ENCODE measurements around the gene ENTREP3.
"Not testable (repeated sequence)": the region's sequence is repeated elsewhere in the genome, so short reads cannot be mapped to it uniquely, and the experiment has no call there.

Gene ENTREP3

DNA sequence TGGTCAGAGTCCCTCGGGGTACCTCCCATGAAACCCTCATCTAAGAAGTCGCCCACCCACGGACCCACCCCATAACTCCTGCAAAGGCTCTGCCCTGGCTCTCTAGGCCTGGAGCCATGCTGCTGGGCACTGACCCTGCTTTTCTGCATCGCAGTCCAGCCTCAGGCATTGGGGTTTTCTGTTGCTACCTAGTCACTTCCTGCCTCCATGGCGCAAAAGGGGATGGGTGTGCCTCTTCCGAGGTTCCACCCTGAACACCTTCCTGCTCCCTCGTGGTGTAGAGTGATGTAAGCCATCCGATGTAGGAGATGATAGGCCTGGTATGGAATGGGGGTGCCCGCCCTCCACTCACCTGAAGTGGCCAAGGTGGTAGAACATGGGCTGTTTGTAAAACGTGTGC lies 40.6 kb downstream of the ENTREP3 start:
- H3K36me3 ChIP-seq (ENCODE audit: control insufficient read depth, insufficient read depth, low read length); H3K27ac ChIP-seq (ENCODE audit: insufficient read depth, low read length, poor library complexity, severe bottlenecking); DNase-seq; H3K9me3 ChIP-seq (ENCODE audit: control insufficient read depth, low read length); H3K27me3 ChIP-seq (replicated peaks; ENCODE audit: control insufficient read depth, insufficient read depth, low read length, poor library complexity, severe bottlenecking); H3K4me1 ChIP-seq (ENCODE audit: control insufficient read depth, insufficient read depth, low read length, poor library complexity, severe bottlenecking); H3K4me3 ChIP-seq (ENCODE audit: insufficient read depth, low read depth, low read length, poor library complexity, severe bottlenecking): not testable (repeated sequence)

GRCh38 chr1:155212051-155212440 lies 43.2 kb downstream of the ENTREP3 start:
- not testable (repeated sequence) for DNase-seq; H3K9me3 ChIP-seq (ENCODE audit: control insufficient read depth, low read length)

DNA sequence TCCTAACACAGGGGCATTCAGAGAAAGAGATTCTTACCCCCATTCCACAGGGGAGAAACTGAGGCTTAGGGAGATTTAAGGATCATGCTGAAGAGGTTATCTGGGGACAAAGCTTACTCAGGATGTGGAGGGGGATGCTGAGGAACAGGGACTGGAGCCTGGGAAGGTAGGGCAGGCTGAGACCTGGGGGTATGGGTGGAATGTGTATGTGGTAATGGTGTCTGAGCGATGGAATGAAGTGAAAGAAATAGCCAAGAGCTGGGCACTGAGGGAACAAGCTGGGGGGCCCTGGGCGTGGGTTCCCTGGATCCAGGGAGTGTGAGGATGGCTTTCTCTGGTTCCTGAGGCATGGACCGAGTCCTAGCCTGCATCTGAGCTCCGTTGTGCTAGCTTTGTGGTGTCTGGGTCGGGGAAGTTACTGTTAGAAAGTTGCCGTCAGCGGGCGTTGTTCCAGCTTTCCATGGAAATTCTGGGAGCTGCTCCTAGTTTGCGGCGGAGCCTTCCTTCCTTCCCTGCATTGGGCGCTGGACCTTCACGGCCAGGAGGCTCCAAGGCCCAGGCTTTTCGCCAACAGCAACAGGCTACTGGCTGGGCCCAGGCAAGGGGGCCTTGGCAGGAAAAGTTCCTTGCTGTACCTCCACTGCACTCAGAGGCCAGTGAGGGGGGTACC lies 43.8 kb downstream of the ENTREP3 start:
- not testable (repeated sequence) for H3K36me3 ChIP-seq (ENCODE audit: control insufficient read depth, insufficient read depth, low read length); DNase-seq; H3K9me3 ChIP-seq (ENCODE audit: control insufficient read depth, low read length); H3K4me3 ChIP-seq (ENCODE audit: insufficient read depth, low read depth, low read length, poor library complexity, severe bottlenecking); H3K27me3 ChIP-seq (replicated peaks; ENCODE audit: control insufficient read depth, insufficient read depth, low read length, poor library complexity, severe bottlenecking); H3K27ac ChIP-seq (ENCODE audit: insufficient read depth, low read length, poor library complexity, severe bottlenecking)
- peaks cover 26% of the 10 kb centered on the region for H3K4me1 ChIP-seq (ENCODE audit: control insufficient read depth, insufficient read depth, low read length, poor library complexity, severe bottlenecking)

More at GRCh38 chr1:155212051-155212440, 43.2 kb downstream of the ENTREP3 start:
- peaks cover 22% of the 10 kb centered on the region for H3K4me1 ChIP-seq (ENCODE audit: control insufficient read depth, insufficient read depth, low read length, poor library complexity, severe bottlenecking)
- not testable (repeated sequence) for H3K27ac ChIP-seq (ENCODE audit: insufficient read depth, low read length, poor library complexity, severe bottlenecking); H3K4me3 ChIP-seq (ENCODE audit: insufficient read depth, low read depth, low read length, poor library complexity, severe bottlenecking); H3K36me3 ChIP-seq (ENCODE audit: control insufficient read depth, insufficient read depth, low read length); H3K27me3 ChIP-seq (replicated peaks; ENCODE audit: control insufficient read depth, insufficient read depth, low read length, poor library complexity, severe bottlenecking)

DNA sequence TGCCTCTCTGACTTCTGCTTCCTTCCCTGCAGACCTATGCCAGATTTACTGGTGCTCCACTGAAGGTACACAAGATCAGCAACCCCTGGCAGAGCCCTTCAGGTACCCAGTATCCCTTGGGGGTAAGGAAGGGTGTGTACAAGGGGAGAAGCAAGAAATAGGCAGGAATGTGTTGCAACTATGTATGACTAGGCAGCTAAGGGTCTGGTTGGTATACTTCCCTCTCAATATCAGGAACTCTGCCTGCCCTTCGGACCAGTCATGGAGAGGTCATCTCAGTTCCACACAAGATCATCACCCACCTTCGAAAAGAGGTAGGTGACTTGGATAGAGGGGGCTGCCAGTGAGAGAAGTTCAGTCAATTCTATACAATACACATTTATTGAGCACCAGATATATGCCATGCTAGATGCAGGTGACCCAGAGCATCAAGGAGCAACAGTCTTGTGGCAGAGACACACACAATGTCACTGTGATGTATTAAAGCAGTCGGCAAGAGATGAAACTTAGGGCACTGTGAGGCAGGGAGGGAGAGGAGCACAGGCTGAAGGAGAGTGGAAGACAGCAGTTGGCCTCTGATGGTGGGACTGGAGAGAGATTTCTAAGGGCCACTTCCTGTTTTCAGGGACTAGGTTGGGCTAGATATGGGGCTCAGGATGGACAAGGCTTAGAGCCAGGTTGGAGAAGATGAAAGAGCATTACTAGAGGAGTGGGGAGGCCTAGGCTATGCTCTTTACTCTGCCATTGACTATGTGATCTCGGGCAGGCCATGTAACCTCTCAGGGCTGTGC lies 44.8 kb downstream of the ENTREP3 start:
- H3K4me3 ChIP-seq (ENCODE audit: insufficient read depth, low read depth, low read length, poor library complexity, severe bottlenecking) = no peak overlapping the region
- H3K27ac ChIP-seq (ENCODE audit: insufficient read depth, low read length, poor library complexity, severe bottlenecking) = no peak overlapping the region
- DNase-seq = no peak

DNA sequence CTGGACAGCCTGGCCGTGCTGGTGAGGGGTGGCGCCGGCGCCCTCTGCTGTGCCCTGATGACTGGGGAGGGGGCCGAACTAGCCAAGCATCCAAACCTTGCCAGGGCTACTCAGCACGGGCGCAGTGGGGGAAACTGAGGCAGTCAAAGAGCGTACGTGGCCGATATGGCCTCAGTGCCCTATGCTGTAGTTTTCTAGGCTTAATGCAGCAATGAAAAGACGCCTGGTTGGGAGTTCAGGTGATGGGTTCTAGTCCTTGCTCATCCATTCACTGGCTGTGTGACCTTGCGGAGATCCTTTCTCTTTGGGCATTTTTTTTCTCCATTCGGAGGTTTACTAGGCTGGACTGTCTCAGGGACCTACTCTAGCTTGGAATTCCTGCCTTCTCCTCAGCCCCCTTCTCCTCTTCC lies 46.0 kb downstream of the ENTREP3 start:
- peaks cover 26% of the 10 kb centered on the region for H3K4me1 ChIP-seq (ENCODE audit: control insufficient read depth, insufficient read depth, low read length, poor library complexity, severe bottlenecking)
- no peaks in the 10 kb centered on the region for H3K9me3 ChIP-seq (ENCODE audit: control insufficient read depth, low read length)
- no peaks in the 10 kb centered on the region for H3K27me3 ChIP-seq (replicated peaks; ENCODE audit: control insufficient read depth, insufficient read depth, low read length, poor library complexity, severe bottlenecking)
- H3K27ac ChIP-seq (ENCODE audit: insufficient read depth, low read length, poor library complexity, severe bottlenecking) = peak overlapping the region; percentile 100
- no peak for DNase-seq
- peak overlapping the region; percentile 97 for H3K4me3 ChIP-seq (ENCODE audit: insufficient read depth, low read depth, low read length, poor library complexity, severe bottlenecking)
- H3K36me3 ChIP-seq (ENCODE audit: control insufficient read depth, insufficient read depth, low read length) = no peaks in the 10 kb centered on the region

More for the DNA sequence above, 44.8 kb downstream of the ENTREP3 start:
- H3K4me1 ChIP-seq (ENCODE audit: control insufficient read depth, insufficient read depth, low read length, poor library complexity, severe bottlenecking) = peaks cover 26% of the 10 kb centered on the region
- no peaks in the 10 kb centered on the region for H3K27me3 ChIP-seq (replicated peaks; ENCODE audit: control insufficient read depth, insufficient read depth, low read length, poor library complexity, severe bottlenecking)
- no peaks in the 10 kb centered on the region for H3K36me3 ChIP-seq (ENCODE audit: control insufficient read depth, insufficient read depth, low read length)
- H3K9me3 ChIP-seq (ENCODE audit: control insufficient read depth, low read length) = no peaks in the 10 kb centered on the region

DNA sequence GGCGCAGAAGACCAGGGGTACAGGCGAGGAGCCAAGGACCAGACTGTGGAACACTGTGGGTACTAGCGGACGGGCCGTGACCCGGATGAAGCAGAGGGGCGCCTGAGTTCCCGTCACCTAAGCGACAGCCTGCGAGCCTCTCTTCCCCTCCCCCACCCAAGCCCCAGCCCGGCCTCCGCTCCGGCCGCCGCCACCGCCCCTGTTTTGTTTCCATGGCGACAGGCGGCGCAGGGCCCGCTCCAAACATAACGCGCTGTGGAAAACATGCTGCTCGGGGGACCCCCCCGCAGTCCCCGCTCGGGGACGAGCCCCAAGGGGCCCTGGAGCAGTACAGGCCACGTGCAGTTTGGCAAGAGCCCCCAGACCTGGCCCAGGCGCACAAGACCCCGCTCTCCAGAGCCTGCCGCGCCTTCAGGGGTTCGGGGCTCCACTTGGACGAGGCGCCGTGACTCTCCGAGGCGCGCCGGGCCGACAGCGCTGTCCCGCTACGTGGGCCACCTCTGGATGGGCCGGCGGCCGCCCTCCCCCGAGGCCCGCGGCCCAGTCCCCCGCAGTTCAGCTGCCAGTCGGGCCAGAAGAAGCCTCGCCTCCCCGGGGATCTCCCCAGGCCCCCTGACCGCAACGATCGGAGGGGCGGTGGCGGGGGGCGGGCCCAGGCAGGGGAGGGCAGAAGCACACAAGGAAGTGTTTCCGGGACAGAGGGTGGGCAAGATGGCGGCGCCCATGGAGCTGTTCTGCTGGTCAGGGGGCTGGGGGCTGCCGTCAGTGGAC lies 46.6 kb downstream of the ENTREP3 start, which contains the start of gene MTX1:
MTX1 (plus strand) TSS at position 155 of the 771 bp plus-strand sequence; CDS start at position 265, 110 bp downstream.
- H3K9me3 ChIP-seq (ENCODE audit: control insufficient read depth, low read length) = no peaks in the 10 kb centered on the region
- no peaks in the 10 kb centered on the region for H3K36me3 ChIP-seq (ENCODE audit: control insufficient read depth, insufficient read depth, low read length)
- H3K4me3 ChIP-seq (ENCODE audit: insufficient read depth, low read depth, low read length, poor library complexity, severe bottlenecking) = peak within 1 kb of the TSS; percentile 97
- H3K27ac ChIP-seq (ENCODE audit: insufficient read depth, low read length, poor library complexity, severe bottlenecking) = peak within 1 kb of the TSS; percentile 100
- peaks cover 26% of the 10 kb centered on the region for H3K4me1 ChIP-seq (ENCODE audit: control insufficient read depth, insufficient read depth, low read length, poor library complexity, severe bottlenecking)
- DNase-seq = peak; percentile 88 to 90 (median 89)
- no peaks in the 10 kb centered on the region for H3K27me3 ChIP-seq (replicated peaks; ENCODE audit: control insufficient read depth, insufficient read depth, low read length, poor library complexity, severe bottlenecking)

DNA sequence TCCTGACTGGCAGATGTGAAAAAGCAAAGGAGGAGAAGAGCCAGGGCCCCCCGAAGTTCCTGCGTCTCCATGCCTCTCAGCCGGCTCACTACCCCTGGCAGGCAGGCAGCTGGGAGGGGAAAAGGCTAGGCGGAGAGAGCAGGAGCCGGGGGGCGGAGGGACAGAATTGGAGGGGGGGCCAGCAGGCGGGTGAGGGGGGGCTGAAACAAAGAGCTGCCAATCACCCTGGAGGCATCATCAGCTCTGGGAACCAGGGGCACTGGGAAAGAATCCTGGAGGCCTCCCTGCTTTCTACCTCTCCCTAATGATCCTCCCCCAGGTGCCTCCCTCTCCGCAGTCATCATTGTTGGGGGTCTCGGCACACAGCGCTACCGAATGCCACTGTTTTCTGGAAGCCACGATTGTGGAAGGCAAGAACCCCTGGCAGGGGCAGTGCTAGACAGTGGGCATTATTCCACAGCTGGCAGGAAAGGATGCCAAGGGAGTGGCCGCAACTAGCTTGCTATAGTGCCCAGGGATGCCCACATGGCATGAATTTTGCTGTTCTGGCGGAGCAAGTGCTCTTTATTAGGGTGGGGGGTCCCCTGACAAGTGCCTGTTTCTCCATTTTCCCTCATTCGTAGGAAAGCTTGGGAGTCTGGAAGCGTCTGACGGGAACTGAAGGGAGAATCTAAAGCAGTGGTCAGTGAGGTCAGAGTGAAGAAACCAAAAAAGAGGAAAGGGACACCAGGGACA lies 47.3 kb downstream of the ENTREP3 start, which contains the start of gene THBS3:
THBS3 (minus strand) TSS at position 92 of the 735 bp plus-strand sequence; CDS start at position 71, 21 bp downstream.
- no peaks in the 10 kb centered on the region for H3K27me3 ChIP-seq (replicated peaks; ENCODE audit: control insufficient read depth, insufficient read depth, low read length, poor library complexity, severe bottlenecking)
- H3K4me1 ChIP-seq (ENCODE audit: control insufficient read depth, insufficient read depth, low read length, poor library complexity, severe bottlenecking) = peaks cover 26% of the 10 kb centered on the region
- DNase-seq = no peak
- no peaks in the 10 kb centered on the region for H3K9me3 ChIP-seq (ENCODE audit: control insufficient read depth, low read length)
- H3K27ac ChIP-seq (ENCODE audit: insufficient read depth, low read length, poor library complexity, severe bottlenecking) = peak within 1 kb of the TSS; percentile 100
- H3K36me3 ChIP-seq (ENCODE audit: control insufficient read depth, insufficient read depth, low read length) = no peaks in the 10 kb centered on the region
- H3K4me3 ChIP-seq (ENCODE audit: insufficient read depth, low read depth, low read length, poor library complexity, severe bottlenecking) = peak within 1 kb of the TSS; percentile 97

GRCh38 chr1:155206891-155207805 lies 48.1 kb downstream of the ENTREP3 start:
- DNase-seq = peak; percentile 79 to 83 (median 79)
- Histone ChIP-seq H3K27ac (ENCODE audit: insufficient read depth, low read length, poor library complexity, severe bottlenecking) (peak overlapping the region; percentile 100), H3K4me1 (ENCODE audit: control insufficient read depth, insufficient read depth, low read length, poor library complexity, severe bottlenecking) (peaks cover 26% of the 10 kb centered on the region), H3K4me3 (ENCODE audit: insufficient read depth, low read depth, low read length, poor library complexity, severe bottlenecking) (no peak overlapping the region), H3K36me3 (ENCODE audit: control insufficient read depth, insufficient read depth, low read length) (no peaks in the 10 kb centered on the region), H3K9me3 (ENCODE audit: control insufficient read depth, low read length) (no peaks in the 10 kb centered on the region), H3K27me3 (replicated peaks; ENCODE audit: control insufficient read depth, insufficient read depth, low read length, poor library complexity, severe bottlenecking) (no peaks in the 10 kb centered on the region)
